ENCODE data around the gene RTN1.

Gene RTN1

DNA sequence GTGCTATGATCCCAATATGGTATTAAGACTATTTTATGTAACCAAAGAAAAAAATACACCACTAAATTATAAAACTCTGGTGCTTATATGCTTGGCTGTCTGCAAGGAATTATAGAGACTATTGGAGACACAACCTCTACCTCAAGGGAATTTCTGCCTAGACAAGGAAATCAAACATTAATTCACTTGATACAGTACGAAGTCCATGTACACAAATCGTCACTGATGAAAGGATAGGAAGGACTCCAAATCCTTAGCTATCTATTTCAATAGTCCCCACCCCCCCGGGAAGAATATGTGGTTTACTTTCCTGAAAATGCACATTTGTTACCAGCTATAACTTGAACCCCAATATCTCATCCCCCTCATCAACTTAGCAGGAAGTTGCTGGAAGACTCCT lies 21.9 kb downstream of the RTN1 start:
- no peak for DNase-seq

DNA sequence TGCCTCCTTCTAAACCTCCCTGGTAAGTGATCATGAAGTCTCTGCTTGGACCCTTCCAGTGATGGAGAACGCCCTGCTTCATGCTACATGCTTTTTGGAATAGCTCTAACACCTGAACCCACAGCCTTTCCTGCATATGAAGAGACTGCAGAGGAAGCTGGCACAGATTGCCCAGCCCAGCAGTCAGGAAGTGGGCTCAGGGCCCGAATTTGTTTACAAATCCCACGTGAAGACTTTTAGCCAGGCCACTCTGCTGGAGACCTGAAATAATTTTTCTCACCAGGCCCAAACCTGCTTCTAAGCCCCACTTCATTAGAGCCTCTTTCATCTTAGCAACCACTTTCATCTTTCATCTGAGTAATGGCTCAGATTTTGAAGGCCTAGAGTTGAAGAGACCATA lies 22.9 kb downstream of the RTN1 start:
- no peak for DNase-seq

DNA sequence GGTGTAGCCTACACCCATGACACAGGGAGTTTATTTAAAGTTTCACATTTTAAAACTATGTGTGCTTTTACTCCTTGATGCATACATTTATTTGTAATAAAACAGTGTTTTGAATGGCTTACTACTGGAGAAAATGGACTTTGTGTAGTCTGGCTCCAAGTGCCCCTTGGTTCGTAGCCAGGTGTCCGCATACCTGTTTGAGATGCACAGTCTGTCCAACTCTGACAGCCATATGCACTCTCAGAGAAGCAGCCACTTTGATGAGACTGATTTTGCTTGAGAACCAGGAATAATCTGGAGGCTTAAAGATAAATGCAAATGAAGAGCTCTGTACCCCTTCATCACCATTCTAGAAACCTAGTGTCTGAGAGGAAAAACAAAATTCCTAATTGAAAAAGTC lies 24.0 kb downstream of the RTN1 start:
- no peak for DNase-seq

DNA sequence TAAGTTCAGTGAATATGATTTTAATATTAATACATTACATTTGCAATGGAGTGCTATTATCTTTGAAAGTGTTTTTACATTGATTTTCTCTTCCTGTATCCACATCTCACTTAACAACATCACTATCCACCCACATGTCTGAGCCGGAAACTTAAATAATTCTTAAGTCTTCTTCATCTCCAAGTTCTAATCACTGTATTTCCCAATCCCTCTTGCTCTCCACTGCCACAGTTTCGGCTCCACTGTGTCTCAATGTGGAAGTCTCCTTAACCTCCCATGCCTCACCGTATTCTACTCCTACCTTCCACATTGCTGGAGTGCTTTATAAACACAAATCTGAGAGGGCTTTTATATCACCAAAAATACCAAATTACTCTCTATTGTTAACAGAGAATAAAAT lies 25.3 kb downstream of the RTN1 start:
- no peak for DNase-seq

DNA sequence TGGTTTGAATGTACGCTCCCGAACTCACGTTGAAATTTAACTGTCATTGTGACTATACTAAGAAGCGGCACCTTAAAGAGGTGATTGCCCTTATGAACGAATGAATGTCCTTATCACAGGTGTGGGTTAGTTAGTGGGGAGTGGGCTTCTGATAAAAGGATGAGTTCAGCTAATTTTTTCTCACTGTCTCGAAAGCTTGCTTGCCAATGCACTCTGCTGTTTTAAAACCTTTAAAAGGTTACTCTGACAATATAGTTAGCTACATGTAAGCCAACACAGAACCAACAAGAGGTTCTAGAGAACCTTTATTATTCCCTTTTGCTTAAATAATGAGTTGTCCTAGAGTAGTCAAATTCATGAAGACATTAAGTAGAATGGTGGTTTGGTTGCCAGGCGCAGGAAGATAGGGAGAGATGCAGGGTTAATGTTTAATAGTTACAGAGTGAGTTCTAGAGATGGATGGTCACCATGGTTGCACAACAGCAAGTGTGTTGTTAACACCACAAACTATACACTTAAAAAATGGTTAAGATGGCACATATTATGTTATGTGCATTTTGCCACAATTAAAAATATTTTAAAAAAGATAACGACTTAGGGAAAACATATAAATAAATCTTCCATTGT lies 26.3 kb downstream of the RTN1 start:
- DNase-seq: no peak

DNA sequence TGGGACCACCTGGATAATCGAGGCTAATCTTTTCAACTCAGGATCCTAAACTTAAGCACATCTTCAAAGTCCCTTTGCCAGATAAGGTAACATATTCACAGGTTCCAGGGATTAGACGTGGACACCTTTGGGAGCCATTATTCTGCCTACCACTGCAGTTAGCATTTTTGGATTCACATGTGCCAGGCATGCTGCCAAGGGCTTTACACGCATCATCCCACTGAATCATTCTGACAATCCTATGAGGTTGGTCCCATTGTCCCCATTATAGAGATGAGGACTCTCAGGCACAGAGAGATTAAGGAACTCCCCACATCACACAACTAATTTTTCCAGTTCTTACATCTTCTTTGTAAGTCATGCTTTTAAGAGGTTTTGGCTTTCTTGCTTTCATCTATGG lies 34.5 kb downstream of the RTN1 start:
- DNase-seq: no peak

DNA sequence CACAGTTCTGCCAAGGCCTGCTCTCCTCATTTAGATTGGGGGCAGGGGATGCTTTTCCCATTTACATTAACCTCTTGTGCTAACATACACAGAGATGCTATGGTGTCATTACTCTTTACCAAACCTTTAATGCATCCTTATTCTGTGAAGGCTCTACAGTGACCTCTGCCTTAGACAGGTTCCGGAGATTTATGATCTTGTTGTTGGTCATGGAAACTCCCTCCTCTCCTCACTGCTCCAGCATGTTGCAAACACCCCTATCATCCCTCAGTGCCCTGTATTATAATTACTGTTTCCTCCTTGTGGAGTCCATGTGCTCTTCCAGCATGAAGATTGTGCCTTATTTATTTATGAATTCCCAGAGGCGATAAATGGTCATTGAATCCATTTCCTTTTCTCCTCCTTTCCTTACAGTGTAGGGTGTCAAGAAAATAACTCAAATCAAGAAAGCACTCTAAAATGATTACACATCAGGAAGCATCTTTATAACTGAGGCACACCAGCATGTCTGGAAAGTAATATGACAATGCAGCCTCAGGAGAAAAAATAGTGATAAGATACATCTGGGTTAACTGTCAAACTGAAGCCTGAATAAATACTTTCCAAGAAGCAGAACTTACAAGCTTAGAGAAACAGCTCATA lies 37.8 kb downstream of the RTN1 start:
- no peak for DNase-seq

DNA sequence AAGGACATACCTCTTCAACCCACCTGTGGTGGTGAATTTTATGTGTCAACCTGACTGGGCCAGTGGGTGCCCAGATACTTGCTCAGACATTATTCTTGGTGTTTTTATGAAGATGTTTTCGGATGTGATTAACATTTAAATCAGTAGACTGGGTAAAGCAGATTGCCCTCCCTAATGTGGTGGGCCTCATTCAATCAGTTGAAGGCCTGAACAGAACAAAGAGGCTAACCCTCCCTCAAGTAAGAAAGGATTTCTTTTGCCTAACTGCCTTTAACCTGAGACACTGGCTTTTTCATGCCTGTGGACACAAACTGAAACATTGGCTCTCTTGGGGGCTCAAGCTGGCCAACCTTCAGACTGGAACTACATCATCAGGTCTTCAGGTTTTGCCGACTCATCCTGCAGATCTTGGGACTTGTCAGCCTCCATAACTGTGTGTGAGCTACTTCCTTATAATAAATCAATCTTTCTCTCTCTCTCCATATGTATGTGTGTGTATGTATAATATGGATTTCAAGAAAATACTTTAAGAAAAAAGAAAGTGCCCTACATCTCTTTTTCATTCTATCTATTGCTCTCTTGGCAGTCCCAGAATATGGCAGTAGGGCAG lies 39.4 kb downstream of the RTN1 start:
- DNase-seq: no peak

DNA sequence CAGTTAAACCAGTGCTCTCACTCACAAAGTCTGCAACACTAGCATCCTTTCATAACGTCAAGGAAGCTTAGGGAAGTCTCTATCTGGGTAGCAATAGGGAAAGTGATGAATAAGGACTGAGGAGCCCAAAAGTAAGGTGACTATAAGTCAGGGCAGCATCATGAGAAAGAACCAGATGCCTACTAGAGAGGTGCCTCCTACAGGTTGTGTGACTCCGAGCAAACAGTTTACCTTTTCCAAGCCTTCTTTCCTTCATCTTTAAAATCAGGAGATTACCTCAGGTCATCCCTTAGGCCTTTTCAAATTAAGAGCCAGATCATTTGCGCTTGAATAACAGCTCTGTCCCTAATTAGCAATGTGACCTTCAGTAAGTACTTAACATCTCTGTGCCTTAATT lies 40.2 kb downstream of the RTN1 start:
- DNase-seq: no peak

DNA sequence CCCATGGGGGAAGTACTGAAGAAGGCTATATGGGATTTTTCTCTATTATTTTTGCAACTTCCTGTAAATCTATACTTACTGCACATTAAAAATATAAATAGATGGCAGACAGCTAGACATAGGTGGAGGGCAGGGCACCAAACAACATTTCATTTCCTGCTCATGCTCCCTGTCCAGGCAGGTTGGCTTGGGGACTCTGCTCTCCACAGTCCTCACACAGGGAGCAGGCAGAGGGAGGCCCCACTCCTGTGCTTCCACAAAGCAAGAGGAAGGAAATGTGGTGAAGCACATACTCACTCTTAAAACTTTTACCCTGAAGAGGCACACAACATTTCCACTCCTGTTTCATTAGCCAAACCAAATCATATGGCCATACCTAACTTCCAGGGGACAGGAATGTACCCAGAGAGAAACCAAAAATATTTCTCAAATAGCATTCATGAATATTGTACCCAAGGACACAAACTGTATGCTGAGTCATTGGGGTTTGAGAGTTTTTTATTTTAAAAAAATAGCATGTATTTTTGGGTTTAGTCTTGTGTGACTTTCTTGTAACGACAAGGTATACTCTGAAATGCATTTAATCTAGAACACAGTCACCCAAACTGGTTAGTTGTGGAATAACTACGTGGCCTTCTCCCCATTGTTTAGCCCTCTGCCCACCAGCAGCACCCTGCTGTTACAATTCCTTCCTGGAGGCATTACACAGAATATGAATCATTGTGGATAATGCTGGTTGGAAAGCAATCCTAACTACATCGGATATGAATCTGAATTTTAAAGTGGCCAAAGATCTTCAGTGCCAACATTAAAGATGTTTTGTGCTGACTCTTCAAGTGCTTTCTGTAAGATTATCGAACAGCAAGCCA lies 40.9 kb downstream of the RTN1 start:
- no peak for DNase-seq

DNA sequence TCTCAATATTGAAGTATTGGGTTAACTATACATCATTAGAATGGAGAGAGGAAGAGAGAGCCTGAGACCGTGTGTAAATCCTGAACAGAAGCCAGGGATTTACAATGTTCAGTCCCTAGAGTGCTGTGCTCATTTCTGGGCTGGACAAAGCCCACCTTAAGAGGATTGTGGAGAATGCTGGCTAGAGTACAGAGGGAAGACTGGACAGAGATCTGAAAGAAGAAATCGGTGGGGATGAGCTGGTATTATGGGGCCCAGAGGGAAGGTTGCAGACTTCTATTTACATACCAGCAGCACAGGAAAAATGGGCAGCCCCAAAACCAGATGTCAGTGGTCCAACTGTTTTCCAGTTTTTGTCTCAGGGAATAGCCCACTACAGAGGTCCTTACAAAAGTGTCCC lies 42.3 kb downstream of the RTN1 start:
- no peak for DNase-seq

DNA sequence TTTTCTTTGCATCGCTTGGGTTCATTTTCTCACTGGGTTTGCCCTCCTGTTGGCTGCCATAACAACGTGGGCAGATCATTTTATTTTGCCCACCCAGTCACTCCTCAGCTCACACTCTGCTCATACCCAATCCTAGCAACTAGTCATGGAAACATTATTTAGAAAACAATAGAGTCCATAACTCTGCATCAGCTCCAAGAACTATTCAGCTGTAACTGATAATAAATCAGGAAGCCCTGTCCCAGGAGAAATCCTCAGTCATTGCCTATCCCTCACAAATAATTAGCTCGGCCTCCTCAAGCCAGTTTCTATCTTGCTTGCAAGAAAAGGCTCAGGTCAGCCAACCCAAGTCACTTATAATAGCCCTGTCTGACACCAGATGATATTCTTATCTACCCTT lies 43.2 kb downstream of the RTN1 start:
- no peak for DNase-seq

DNA sequence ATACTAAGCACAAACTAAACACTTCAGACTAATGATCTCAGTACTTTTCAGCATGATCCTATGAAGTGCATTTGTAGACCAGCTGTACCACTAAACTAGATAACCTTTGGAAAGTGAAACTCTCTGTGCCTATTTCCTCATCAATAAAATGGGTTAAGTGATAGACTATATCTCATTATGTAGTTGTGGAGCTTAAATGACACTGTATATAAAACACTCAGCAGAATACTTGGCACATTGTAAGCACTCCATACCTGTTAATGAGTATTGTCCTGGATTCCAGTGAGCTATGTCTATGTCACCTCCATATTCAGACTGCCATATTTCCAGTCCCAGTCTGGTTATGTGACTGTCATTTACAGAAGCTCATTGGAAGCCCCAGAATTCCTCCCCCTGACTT lies 44.4 kb downstream of the RTN1 start:
- no peak for DNase-seq

DNA sequence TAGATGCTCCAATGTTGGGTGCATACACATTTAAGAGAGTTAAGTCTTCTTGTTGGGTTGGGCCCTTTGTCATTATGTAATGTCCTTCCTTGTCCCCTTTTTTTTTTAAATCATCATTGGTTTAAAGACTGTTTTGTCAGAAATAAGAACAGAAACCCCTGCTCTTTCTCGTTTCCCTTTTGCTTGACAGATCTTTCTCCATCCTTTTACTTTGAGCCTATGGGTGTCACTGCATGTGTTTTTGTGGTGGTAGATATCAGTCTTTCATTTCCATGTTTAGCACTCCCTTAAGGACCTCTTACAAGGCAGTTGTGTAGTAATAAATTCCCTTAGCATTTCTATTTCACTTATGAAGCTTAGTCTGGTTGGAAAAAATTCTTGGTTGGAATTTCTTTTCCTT lies 47.4 kb downstream of the RTN1 start:
- no peak for DNase-seq

DNA sequence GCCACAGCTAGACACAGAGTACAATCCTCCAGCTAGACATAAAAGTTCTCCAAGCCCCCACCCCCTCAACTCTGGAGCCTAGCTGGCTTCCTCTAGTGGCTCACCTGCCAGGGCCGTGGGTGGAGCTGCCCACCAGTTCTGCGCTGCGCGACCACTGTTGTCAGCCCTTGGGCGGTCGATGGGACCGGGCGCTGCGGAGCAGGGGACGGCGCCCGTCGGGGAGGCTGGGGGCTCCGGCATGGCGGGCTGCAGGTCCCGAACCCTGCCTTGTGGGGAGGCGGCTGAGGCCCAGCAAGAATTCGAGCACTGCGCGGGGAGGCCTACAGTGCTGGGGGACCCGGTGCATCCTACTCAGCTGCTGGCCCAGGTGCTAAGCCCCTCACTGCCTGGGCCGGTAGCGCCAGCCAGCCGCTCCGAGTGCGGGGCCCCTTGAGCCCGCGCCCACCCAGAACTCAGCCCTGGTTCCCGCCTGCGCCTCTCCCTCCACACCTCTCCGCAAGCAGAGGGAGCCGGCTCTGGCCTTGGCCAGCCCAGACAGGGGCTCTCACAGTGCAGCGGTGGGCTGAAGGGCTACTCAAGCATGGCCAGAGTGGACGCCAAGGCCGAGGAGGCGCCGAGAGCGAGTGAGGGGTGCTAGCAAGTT lies 51.0 kb downstream of the RTN1 start:
- no peak for DNase-seq

DNA sequence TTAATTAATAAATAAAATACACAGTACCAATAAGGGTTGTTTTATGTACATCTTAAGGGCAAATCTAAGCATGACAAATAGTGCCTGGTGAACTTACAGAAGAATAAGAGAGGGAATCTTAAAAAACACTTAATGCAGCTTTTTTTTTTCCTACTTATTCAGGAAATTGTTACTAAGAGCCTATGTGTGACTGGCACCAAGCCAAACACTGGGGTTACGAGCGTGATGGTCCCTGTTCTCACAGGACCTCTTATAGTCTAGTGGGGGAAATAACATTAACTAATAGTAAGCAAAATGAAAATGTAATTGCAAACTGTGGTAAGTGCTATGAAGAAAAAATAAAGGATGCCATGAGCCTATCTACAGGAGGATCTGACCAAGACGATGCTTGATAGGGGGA lies 53.6 kb downstream of the RTN1 start:
- no peak for DNase-seq

DNA sequence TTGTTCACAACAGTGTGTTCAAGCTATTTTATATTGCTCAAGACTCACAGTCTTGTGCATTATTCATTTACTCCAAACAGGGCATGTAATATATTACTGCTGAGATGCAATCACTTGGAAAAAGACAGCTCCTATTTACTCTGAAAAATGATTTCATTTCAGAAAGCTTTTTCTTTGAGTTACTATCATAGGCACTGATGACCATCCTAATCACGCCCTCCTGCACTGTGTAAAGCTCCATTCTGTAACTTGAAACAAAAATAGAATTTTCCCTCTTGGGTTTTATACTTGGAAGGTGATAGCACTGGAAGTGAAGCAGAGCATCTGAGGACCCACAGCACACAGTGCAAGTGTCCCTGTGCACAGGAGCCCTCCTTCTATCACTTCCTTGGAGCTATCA lies 55.6 kb downstream of the RTN1 start:
- no peak for DNase-seq

DNA sequence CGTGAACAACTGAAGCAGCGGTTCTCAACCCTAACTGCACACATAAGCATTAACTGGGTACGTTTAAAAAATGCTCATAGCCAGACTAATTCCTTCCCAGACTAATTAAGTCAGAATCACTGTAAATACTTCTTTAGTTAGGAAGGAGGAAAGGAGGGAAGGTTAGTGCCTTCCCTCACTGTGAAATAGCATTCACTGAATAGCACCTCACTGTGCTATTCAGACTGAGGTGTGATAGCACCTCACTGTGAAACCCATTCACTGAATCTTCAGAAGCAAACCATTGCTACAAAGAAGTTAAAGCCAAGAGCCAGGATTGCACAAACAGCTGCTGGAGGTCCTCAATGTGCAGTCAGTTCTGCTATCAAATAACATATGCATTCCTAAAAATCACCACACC lies 58.8 kb downstream of the RTN1 start:
- DNase-seq: no peak

DNA sequence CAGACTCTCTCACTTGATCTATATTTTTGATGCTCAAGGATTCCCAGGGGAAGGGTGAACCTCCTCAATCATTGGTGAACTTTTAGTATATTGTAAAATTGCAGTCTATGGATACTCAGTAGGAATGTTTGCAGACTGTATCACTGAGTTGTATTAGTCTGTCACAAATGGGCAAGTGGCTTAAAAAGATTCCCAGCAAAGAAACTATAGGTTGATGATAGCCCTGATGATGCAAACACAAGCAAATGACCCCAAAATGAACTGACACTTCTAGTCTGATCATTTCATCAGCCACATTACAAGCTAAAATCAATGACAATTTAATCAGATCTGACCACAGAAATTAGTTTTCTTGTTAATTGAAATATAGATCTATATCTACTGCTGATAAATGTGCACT lies 59.5 kb downstream of the RTN1 start:
- DNase-seq: no peak

DNA sequence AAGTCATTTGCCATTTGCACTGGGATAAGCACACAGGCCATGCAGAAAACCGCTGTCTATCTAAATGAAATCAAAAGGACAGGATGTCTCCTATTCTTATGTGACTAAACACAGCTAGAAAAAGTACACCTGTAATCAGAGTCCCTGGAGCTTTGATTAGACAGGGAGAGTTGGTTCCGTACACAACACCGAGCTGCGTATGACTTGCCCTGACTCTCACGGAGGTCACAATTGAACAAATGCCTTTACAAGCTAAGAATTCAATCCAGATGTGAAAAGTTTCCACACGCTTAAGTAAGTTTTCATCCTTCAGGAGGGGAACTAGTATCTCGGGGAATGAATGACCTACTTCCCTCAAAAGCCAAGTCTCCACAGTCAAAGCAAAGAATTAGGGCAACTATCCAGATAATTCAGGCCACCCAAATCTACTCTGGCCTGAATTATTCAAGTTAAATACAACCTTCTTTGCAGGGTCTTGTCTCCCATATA lies 67.5 kb downstream of the RTN1 start:
- no peak for DNase-seq

DNA sequence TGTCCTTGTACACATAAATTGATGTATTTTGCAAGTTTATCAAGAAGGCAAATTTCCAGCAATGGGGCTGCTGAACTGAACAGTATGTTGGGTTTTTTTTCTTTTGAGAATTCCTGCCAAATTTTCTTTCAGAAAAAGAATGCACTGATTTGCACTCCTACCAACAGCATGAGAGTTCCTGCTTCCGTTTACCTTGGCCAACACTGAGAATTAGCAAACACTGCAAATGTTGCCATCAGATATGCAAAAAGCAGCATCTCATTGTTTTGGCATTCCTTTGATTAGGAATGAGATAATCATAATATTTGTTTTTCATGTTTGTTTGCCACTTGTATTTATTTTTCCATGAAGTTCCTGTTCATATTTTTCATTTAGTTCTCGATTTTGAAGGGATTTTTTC lies 82.4 kb downstream of the RTN1 start:
- DNase-seq: no peak

DNA sequence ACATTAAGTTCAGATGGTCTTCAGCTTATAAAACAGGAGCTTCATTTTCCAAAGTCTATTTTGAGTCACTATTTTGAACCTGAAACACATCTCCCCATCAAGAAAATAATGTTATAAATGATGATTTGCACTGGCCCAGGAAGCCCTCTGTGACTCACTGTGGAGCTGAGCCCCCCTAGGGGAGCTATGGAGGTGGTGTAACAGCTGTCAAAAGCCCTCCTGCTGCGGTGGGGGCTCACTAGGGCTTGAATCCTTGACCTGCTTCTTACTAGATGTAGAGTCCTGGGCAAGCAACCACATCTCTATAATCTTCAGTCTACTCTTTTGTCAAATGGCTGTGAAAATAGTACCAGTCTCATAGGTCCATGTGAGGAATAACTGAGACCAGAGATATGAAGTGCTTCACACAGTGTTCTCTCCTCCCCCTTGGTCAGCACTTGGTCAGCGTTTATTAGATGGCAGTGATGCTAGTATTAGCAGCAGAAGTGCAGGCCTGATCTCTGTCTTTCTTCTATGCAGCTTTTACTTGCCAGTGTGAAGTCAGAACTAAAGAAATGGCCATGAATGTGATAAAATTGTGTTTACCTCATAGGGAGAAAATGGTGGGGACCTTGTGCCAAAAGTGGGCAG lies 83.4 kb downstream of the RTN1 start:
- no peak for DNase-seq

DNA sequence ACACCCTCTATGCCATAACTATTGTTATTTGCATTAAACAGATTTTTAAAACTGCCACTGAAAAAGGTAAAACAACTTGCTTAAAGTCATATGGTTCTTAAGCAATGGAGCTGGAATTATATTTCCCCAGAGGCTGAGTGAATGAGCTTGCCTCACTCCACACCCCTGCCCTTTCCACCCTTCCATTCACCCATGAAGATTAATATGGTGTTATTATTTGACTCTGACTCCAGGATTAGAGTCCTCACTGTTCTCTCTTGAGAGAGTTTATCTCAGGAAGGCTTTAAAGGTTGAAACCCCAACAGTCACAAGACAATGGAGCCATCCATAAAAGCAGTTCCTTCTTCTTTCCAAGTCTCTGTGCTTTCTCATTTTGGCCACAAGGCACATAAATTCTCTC lies 84.9 kb downstream of the RTN1 start:
- DNase-seq: no peak
